B cell (primary cell): ENCODE results near the gene TGFA. TPM values are rescaled to one million over a fixed set of nuclear protein-coding genes. Genes with fewer than 3 reads are reported as not detected.
A peak's percentile ranks its signal among the peaks of the same experiment; 100 is the strongest.

Source experiments
- ATAC-seq: fragments of 200-7000 bp; cut with Tn5 transposase; one replicate; pipeline ENCODE4 v1.10.0; 2021; ENCODE audit warnings: low read depth, mild to moderate bottlenecking, moderate number of reproducible peaks, moderate library complexity
- CTCF ChIA-PET: fragments of 350-600 bp; sonication (Branson Sonifier 250); formaldehyde crosslinking; loops from one replicate; lab custom pipeline; 2021; ENCODE audit warnings: antibody characterized with exemption, inconsistent platforms; lab: Charles Lee
- POLR2A ChIA-PET: fragments of 350-600 bp; sonication (Branson Sonifier 250); formaldehyde crosslinking; loops from one replicate; lab custom pipeline; 2021; ENCODE audit warnings: antibody characterized with exemption; lab: Charles Lee
- DNase-seq: peaks from one replicate; pipeline ENCODE4 v3.0.0; 2013
- H2AFZ ChIP-seq: 2 replicates; pipeline ENCODE4 v1.6.1; 2012; ENCODE audit warnings: mild to moderate bottlenecking, low read depth, low read length; ENCODE audit not compliant: insufficient read depth, poor library complexity, severe bottlenecking
- H3K27ac ChIP-seq, 2 donors: 1 replicate in 1 of 2; 2 replicates in 1 of 2; pipeline ENCODE4 v1.5.1; 2012 to 2013; ENCODE audit warnings: low read length in 2 of 2, mild to moderate bottlenecking in 2 of 2, moderate library complexity in 1 of 2
- H3K27me3 ChIP-seq, 4 experiments: fragments of 200-600 bp in 1 of 4; sonication (generic) in 1 of 4; replicated peaks in 1 of 4; 1 replicate in 2 of 4; 2 replicates in 2 of 4; pipeline versions ENCODE4 v1.6.1 to v1.7.0; 2013 to 2016; ENCODE audit warnings: low read length in 3 of 4, mild to moderate bottlenecking in 2 of 4, mixed read lengths in 1 of 4, moderate library complexity in 1 of 4; ENCODE audit not compliant: insufficient read depth in 4 of 4, control insufficient read depth in 3 of 4; ENCODE audit errors: control extremely low read depth in 1 of 4
- H3K36me3 ChIP-seq, 2 experiments: replicated peaks in 1 of 2; 1 replicate in 1 of 2; 2 replicates in 1 of 2; pipeline versions ENCODE4 v1.6.1 to v1.7.1; 2013; ENCODE audit warnings: low read length in 1 of 2; ENCODE audit not compliant: insufficient read depth in 2 of 2, control insufficient read depth in 1 of 2; ENCODE audit errors: control extremely low read depth in 1 of 2, extremely low read depth in 1 of 2
- H3K4me1 ChIP-seq, 2 donors: fragments of 200-600 bp in 1 of 2; sonication (generic) in 1 of 2; 1 replicate in 1 of 2; 2 replicates in 1 of 2; pipeline versions ENCODE4 v1.5.1 to v1.6.1; 2013 to 2017; ENCODE audit warnings: low read length in 2 of 2; ENCODE audit not compliant: control insufficient read depth in 2 of 2, insufficient read depth in 2 of 2
- H3K4me2 ChIP-seq: replicated peaks from 2 replicates; pipeline ENCODE3; 2012; ENCODE audit warnings: mild to moderate bottlenecking, low read depth, low read length; ENCODE audit not compliant: poor library complexity, severe bottlenecking
- H3K4me3 ChIP-seq, 5 experiments: fragments of 200-600 bp in 1 of 5; sonication (generic) in 1 of 5; 1 replicate in 3 of 5; 2 replicates in 2 of 5; pipeline versions ENCODE4 v1.5.1 to v1.7.0; 2011 to 2016; ENCODE audit warnings: low read length in 4 of 5, mild to moderate bottlenecking in 4 of 5, low read depth in 2 of 5, control low read depth in 1 of 5, moderate library complexity in 1 of 5; ENCODE audit not compliant: insufficient read depth in 1 of 5; ENCODE audit errors: control extremely low read depth in 1 of 5, extremely low read depth in 1 of 5
- H3K79me2 ChIP-seq: fragments of 200-600 bp; sonication (generic); one replicate; pipeline ENCODE4 v1.6.0; 2016; ENCODE audit warnings: low read length; ENCODE audit not compliant: control insufficient read depth, insufficient read depth
- H3K9ac ChIP-seq: fragments of 200-600 bp; sonication (generic); 2 replicates; pipeline ENCODE4 v1.6.1; 2017; ENCODE audit warnings: mild to moderate bottlenecking, low read length, moderate library complexity
- H3K9me3 ChIP-seq, 3 donors: one replicate each; pipeline versions ENCODE4 v1.6.1 to v1.7.1; 2013; ENCODE audit warnings: low read length in 2 of 3; ENCODE audit not compliant: control insufficient read depth in 2 of 3, insufficient read depth in 1 of 3; ENCODE audit errors: control extremely low read depth in 1 of 3
- H4K20me1 ChIP-seq: 2 replicates; pipeline ENCODE4 v1.6.0; 2012; ENCODE audit warnings: mild to moderate bottlenecking, low read length; ENCODE audit not compliant: insufficient read depth, control insufficient read depth, poor library complexity, severe bottlenecking
- H3K27ac Mint-ChIP-seq: one replicate; pipeline ENCODE4 v1.8.0; 2021; ENCODE audit warnings: mixed read lengths
- H3K27me3 Mint-ChIP-seq: one replicate; pipeline ENCODE4 v1.8.0; 2021; ENCODE audit warnings: mixed read lengths
- H3K4me1 Mint-ChIP-seq: one replicate; pipeline ENCODE4 v1.8.0; 2021; ENCODE audit warnings: mixed read lengths
- H3K4me3 Mint-ChIP-seq: one replicate; pipeline ENCODE4 v1.8.0; 2021; ENCODE audit warnings: mixed read lengths
- H3K9me3 Mint-ChIP-seq: one replicate; pipeline ENCODE4 v1.8.0; 2022; ENCODE audit warnings: mixed read lengths; ENCODE audit not compliant: insufficient read depth
- CTCF ChIP-seq: fragments of 200-600 bp; IDR thresholded peaks from one replicate; pipeline ENCODE4 v1.8.0; 2022; ENCODE audit warnings: antibody characterized with exemption, mild to moderate bottlenecking
- EZH2 ChIP-seq: IDR thresholded peaks from 2 replicates; pipeline ENCODE4 v1.6.1; 2012; ENCODE audit warnings: borderline replicate concordance, low read depth, mild to moderate bottlenecking, moderate library complexity, low read length; ENCODE audit not compliant: insufficient read depth, poor library complexity, severe bottlenecking
- WGBS: methylation state at CpG from one replicate; pipeline ENCODE4 v1.1.5; 2013; ENCODE audit warnings: missing lambda C conversion rate; ENCODE audit not compliant: insufficient coverage; 5-methylcytosine and 5-hydroxymethylcytosine counted together
- intact Hi-C: fragments of 100-400 bp; cut with micrococcal nuclease; formaldehyde crosslinking; loops from one replicate; pipeline ENCODE4 v1.10.0; 2022
- polyA plus RNA-seq: library from polyadenylated mRNA; depleted of rRNA; stranded (reverse); fragments of >200 nt; gene quantifications from 2 replicates; pipeline ENCODE4 v1.2.3, GENCODE V29; 2012
- total RNA-seq, 2 donors: library from RNA; stranded (reverse); fragments of 120-200 nt in 1 of 2; gene quantifications; 1 replicate in 1 of 2; 2 replicates in 1 of 2; pipeline versions ENCODE4 v1.2.3 to v1.2.4, GENCODE V29; 2013 to 2022

Gene TGFA
- total and polyA plus RNA-seq, 2 donors (not counting 1 experiment from before 2014, with no cell fraction given): 0.04 TPM; not detected in 1

- H3K9me3 Mint-ChIP-seq: no peaks in the 10 kb centered on the region
- H3K4me1 Mint-ChIP-seq: peaks cover 48% of the 10 kb centered on the region
- POLR2A ChIA-PET: interaction anchor here (0.6 kb wide), 1 partner anchor 705 kb away, joined by 3 read pairs; no protein-coding TSS in a partner anchor
- Histone ChIP-seq H3K4me1 (peaks cover 33 to 41% of the 10 kb centered on the region in 2 donors), H3K4me2 (peak overlapping the region; percentile 9), H3K27ac (no peak overlapping the region), H3K9ac (no peak overlapping the region), H3K9me3 (no peaks in the 10 kb centered on the region), H2AFZ (no peak overlapping the region), H3K79me2 (no peaks in the 10 kb centered on the region), H3K27me3 (no peaks in the 10 kb centered on the region), H3K4me3 (no peak overlapping the region), H4K20me1 (no peaks in the 10 kb centered on the region), H3K36me3 (no peaks in the 10 kb centered on the region)
- TF ChIP-seq EZH2 (no peak), CTCF (no peak)
- DNase-seq (no peak), ATAC-seq (no peak)
- peaks cover 5% of the 10 kb centered on the region for H3K27me3 Mint-ChIP-seq
- CTCF ChIA-PET: no interaction called here
- no peak overlapping the region for H3K4me3 Mint-ChIP-seq
- H3K27ac Mint-ChIP-seq: peak overlapping the region; percentile 32
- WGBS: 45% methylated on average over 3 of the region's 7 CpGs
- intact Hi-C loops: no loop called here
Measured at GRCh38 chr2:70471129-70471528, 82.5 kb downstream of the TGFA start.

GRCh38 chr2:70469961-70470360 is 83.7 kb downstream of the TGFA start:
- TF ChIP-seq CTCF (no peak), EZH2 (no peak)
- H3K4me3 Mint-ChIP-seq: no peak overlapping the region
- H3K4me1 Mint-ChIP-seq: peaks cover 36% of the 10 kb centered on the region
- no peak overlapping the region for H3K4me2 ChIP-seq
- no peaks in the 10 kb centered on the region for H3K27me3 ChIP-seq
- no peak overlapping the region for H3K4me3 ChIP-seq
- no peaks in the 10 kb centered on the region for H4K20me1 ChIP-seq
- H3K9me3 ChIP-seq: no peaks in the 10 kb centered on the region
- H3K79me2 ChIP-seq: no peaks in the 10 kb centered on the region
- peaks cover 5% of the 10 kb centered on the region for H3K27me3 Mint-ChIP-seq
- 59% methylated on average over 7 of the region's 7 CpGs for WGBS
- peaks cover 21 to 29% of the 10 kb centered on the region in 2 donors for H3K4me1 ChIP-seq
- H3K9ac ChIP-seq: no peak overlapping the region
- no peak overlapping the region for H2AFZ ChIP-seq
- no peak overlapping the region for H3K27ac ChIP-seq
- ATAC-seq: no peak
- intact Hi-C loops: no loop called here
- no peak for DNase-seq
- ChIA-PET CTCF (no interaction called here), POLR2A (no interaction called here)
- no peaks in the 10 kb centered on the region for H3K36me3 ChIP-seq
- no peaks in the 10 kb centered on the region for H3K9me3 Mint-ChIP-seq
- H3K27ac Mint-ChIP-seq: no peak overlapping the region
